Neural progenitor cell (in vitro differentiated cells): ENCODE data around the gene SPDYE1.
"Not testable (repeated sequence)": the region's sequence is repeated elsewhere in the genome, so short reads cannot be mapped to it uniquely, and the experiment has no call there.

Experiments used
- CTCF ChIP-seq: fragments of 200-600 bp; sonication (generic); IDR thresholded peaks from 2 replicates; pipeline ENCODE4 v1.5.1; 2017; ENCODE audit warnings: antibody characterized with exemption, mild to moderate bottlenecking
- EZH2phosphoT487 ChIP-seq: fragments of 200-600 bp; sonication (generic); IDR thresholded peaks from 2 replicates; pipeline ENCODE4 v1.6.1; 2017; ENCODE audit warnings: antibody characterized with exemption

DNA sequence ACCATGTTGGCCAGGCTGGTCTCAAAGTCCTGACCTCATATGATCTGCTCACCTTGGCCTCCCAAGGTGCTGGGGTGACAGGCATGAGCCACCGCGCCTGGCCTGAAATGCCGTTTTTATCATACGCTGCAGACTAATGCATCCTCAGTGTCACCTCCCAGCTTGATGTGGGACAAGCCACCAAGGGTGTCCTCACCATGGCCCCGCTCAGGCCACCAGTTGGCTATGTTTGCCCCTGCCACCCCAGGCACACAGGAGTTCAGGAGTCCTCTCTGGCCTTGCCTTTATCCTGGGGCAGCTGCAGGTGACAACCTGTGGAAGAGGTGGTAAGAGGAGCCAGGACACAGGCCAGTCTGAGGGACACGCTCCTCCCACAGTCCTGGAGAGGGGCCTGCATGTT, 3.0 kb upstream of the SPDYE1 start:
- TF ChIP-seq CTCF, EZH2phosphoT487: not testable (repeated sequence)
